NCI-H1092 (cell line): ENCODE results near the gene CREB3L4.

ENCODE experiments used
- DNase-seq: peaks from one replicate; lab custom pipeline; 2025; lab: John Stamatoyannopoulos, UW

CREB3L4 gene

GRCh38 chr1:153937331-153937730 is 30.4 kb upstream of the CREB3L4 start:
- no peak for DNase-seq

- DNase-seq = no peak
These were observed 28.7 kb upstream of the CREB3L4 start for GRCh38 chr1:153938996-153939395.

- no peak for DNase-seq
These were observed 28.2 kb upstream of the CREB3L4 start for GRCh38 chr1:153939476-153939875.

GRCh38 chr1:153940756-153941155 is 26.9 kb upstream of the CREB3L4 start:
- DNase-seq = no peak

- no peak for DNase-seq
These were observed 25.6 kb upstream of the CREB3L4 start for GRCh38 chr1:153941826-153942725.

GRCh38 chr1:153942766-153943549 is 24.7 kb upstream of the CREB3L4 start:
- DNase-seq = no peak

- no peak for DNase-seq
These were observed 23.5 kb upstream of the CREB3L4 start for GRCh38 chr1:153944005-153944826.

- DNase-seq = no peak
These were observed 22.9 kb upstream of the CREB3L4 start for GRCh38 chr1:153944827-153945117.

- DNase-seq = no peak
These were observed 22.4 kb upstream of the CREB3L4 start for GRCh38 chr1:153945131-153945794.

- DNase-seq = no peak
These were observed 21.7 kb upstream of the CREB3L4 start for GRCh38 chr1:153945795-153946621.

GRCh38 chr1:153946622-153947241 is 21.0 kb upstream of the CREB3L4 start, which contains the start of gene DENND4B:
TSS of gene DENND4B (minus strand) at chr1:153946718. CDS start at chr1:153944374, 2,344 bp downstream.
- DNase-seq = peak; percentile 65

- DNase-seq = no peak
These were observed 16.5 kb upstream of the CREB3L4 start for GRCh38 chr1:153951183-153951582.

GRCh38 chr1:153951801-153952200 is 15.9 kb upstream of the CREB3L4 start:
- DNase-seq = no peak

- DNase-seq = no peak
These were observed 13.8 kb upstream of the CREB3L4 start for GRCh38 chr1:153953859-153954365.

- no peak for DNase-seq
These were observed 12.9 kb upstream of the CREB3L4 start for GRCh38 chr1:153954826-153955225.

GRCh38 chr1:153956997-153957715 is 10.5 kb upstream of the CREB3L4 start:
- no peak for DNase-seq

GRCh38 chr1:153957744-153958110 is 10.0 kb upstream of the CREB3L4 start:
- no peak for DNase-seq

- peak; percentile 99 for DNase-seq
These were observed 9.4 kb upstream of the CREB3L4 start, which contains the start of gene CRTC2 for GRCh38 chr1:153958111-153958960. TSS of gene CRTC2 (minus strand) at chr1:153958612. CDS start at chr1:153958497, 115 bp downstream.

- DNase-seq = no peak
These were observed 8.8 kb upstream of the CREB3L4 start for GRCh38 chr1:153958961-153959260.
